ENCODE results near the gene DCUN1D2. TPM values are rescaled to one million over a fixed set of nuclear protein-coding genes. Genes with fewer than 3 reads are reported as not detected.

DCUN1D2 gene
- total RNA-seq, 2 experiments from 2014 or later: 9.2 to 16.5 TPM

DNA sequence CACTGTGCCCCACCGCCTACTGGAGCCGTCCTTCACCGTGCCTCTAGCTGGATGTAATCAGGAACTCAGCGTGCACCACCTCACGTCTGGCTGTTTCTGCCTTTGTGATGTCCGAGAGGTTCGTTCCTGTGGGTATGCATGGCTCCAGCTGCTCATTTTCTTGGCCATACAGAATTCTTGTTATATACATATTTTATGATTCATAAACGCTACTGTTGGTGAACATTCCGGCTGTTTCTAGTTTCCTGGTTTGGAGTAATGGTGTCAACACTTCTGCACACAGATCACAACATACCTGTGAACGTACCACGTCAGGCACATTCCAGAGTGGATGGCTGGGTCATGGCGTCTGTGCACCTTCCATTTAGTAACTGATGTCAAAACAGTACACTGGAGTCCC lies 14.6 kb downstream of the DCUN1D2 start:
- H3K4me2 ChIP-seq (ENCODE audit: low read length): no peak overlapping the region
- intact Hi-C loops (cut with micrococcal nuclease; ENCODE audit: unreplicated experiment): no loop called here
- BruUV-seq (replicated peaks): no TSS peak
- no peaks in the 10 kb centered on the region for H3K79me2 ChIP-seq (ENCODE audit: insufficient read depth, low read depth, low read length)
- no peaks in the 10 kb centered on the region for H3K4me1 ChIP-seq (ENCODE audit: insufficient read depth, low read length, poor library complexity, severe bottlenecking)
- no peak overlapping the region for H3K27ac ChIP-seq (ENCODE audit: low read depth, low read length, poor library complexity, severe bottlenecking)
- peaks cover 38% of the 10 kb centered on the region for H3K36me3 ChIP-seq (ENCODE audit: insufficient read depth, low read length)
- H3K4me3 ChIP-seq (ENCODE audit: low read depth, low read length, poor library complexity, severe bottlenecking): no peak overlapping the region
- ChIA-PET POLR2A (no interaction called here), CTCF (ENCODE audit: unreplicated experiment) (no interaction called here)
- DNase-seq (ENCODE audit: low spot score): no peak
- TF ChIP-seq, protein P1, sequence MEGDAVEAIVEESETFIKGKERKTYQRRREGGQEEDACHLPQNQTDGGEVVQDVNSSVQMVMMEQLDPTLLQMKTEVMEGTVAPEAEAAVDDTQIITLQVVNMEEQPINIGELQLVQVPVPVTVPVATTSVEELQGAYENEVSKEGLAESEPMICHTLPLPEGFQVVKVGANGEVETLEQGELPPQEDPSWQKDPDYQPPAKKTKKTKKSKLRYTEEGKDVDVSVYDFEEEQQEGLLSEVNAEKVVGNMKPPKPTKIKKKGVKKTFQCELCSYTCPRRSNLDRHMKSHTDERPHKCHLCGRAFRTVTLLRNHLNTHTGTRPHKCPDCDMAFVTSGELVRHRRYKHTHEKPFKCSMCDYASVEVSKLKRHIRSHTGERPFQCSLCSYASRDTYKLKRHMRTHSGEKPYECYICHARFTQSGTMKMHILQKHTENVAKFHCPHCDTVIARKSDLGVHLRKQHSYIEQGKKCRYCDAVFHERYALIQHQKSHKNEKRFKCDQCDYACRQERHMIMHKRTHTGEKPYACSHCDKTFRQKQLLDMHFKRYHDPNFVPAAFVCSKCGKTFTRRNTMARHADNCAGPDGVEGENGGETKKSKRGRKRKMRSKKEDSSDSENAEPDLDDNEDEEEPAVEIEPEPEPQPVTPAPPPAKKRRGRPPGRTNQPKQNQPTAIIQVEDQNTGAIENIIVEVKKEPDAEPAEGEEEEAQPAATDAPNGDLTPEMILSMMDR (conservative IDR thresholded peaks at IDR 0.05; ENCODE audit: low read length): no peak
- no peak for TF ChIP-seq EZH2phosphoT487 (IDR thresholded peaks at IDR 0.05; ENCODE audit: borderline replicate concordance, low read depth, low read length)
- no peaks in the 10 kb centered on the region for H3K9me2 ChIP-seq (ENCODE audit: insufficient read depth, low read length)
- H4K20me1 ChIP-seq (ENCODE audit: insufficient read depth, low read length): no peaks in the 10 kb centered on the region
- no peak overlapping the region for H2AFZ ChIP-seq (ENCODE audit: low read length)
- H3K9me3 ChIP-seq (ENCODE audit: low read length): no peaks in the 10 kb centered on the region

DNA sequence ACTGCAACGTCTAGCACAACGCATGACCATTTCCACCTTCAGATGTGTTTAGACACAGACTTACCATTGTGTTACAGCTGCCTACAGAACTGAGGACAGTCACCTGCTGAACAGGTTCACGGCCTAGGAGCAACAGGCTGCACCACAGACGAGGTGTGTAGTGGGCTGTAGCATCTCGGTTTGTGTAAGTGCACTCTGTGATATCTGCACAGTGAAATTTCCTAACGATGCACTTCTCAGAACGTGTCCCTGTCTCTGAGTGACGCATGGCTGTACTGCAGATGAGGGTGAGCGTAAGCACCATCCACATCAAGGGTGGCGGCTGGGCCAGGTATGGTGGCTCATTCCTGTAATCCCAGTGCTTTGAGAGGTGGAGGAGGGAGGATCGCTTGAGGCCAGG lies 15.2 kb downstream of the DCUN1D2 start:
- Histone ChIP-seq H3K4me1 (ENCODE audit: insufficient read depth, low read length, poor library complexity, severe bottlenecking) (no peaks in the 10 kb centered on the region), H3K9me3 (ENCODE audit: low read length) (no peaks in the 10 kb centered on the region), H3K36me3 (ENCODE audit: insufficient read depth, low read length) (peaks cover 33% of the 10 kb centered on the region), H3K9me2 (ENCODE audit: insufficient read depth, low read length) (no peaks in the 10 kb centered on the region), H4K20me1 (ENCODE audit: insufficient read depth, low read length) (no peaks in the 10 kb centered on the region), H3K4me3 (ENCODE audit: low read depth, low read length, poor library complexity, severe bottlenecking) (no peak overlapping the region), H3K79me2 (ENCODE audit: insufficient read depth, low read depth, low read length) (no peaks in the 10 kb centered on the region), H3K27ac (ENCODE audit: low read depth, low read length, poor library complexity, severe bottlenecking) (no peak overlapping the region), H2AFZ (ENCODE audit: low read length) (no peak overlapping the region), H3K4me2 (ENCODE audit: low read length) (no peak overlapping the region)
- intact Hi-C loops (cut with micrococcal nuclease; ENCODE audit: unreplicated experiment): no loop called here
- BruUV-seq (replicated peaks): no TSS peak
- TF ChIP-seq EZH2phosphoT487 (IDR thresholded peaks at IDR 0.05; ENCODE audit: borderline replicate concordance, low read depth, low read length): no peak
- TF ChIP-seq, protein P1 (conservative IDR thresholded peaks at IDR 0.05; ENCODE audit: low read length): no peak
- DNase-seq (ENCODE audit: low spot score): no peak
- CTCF ChIA-PET (ENCODE audit: unreplicated experiment): no interaction called here
- POLR2A ChIA-PET: no interaction called here

DNA sequence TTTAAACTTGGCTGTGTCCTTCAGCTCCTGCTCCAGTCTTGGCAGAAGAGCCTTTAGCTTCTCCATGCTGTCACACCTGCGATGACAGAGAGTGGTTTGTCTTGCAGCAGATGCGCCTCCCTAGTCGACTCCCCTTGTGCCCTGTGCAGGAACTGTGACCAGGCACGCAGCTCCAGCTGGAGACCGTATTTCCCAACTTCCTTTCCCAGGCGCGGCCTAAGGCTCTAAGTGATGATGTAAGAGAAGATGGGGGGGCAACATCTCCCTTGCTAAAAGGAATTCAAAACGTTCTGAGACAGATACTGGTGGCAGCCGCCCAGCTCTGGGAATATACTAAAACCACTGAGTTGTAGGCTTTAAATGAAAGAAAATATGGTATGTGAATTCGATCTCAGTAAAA lies 16.3 kb downstream of the DCUN1D2 start:
- Histone ChIP-seq H4K20me1 (ENCODE audit: insufficient read depth, low read length) (no peaks in the 10 kb centered on the region), H3K9me3 (ENCODE audit: low read length) (no peaks in the 10 kb centered on the region), H2AFZ (ENCODE audit: low read length) (no peak overlapping the region), H3K4me1 (ENCODE audit: insufficient read depth, low read length, poor library complexity, severe bottlenecking) (no peaks in the 10 kb centered on the region), H3K4me2 (ENCODE audit: low read length) (no peak overlapping the region), H3K36me3 (ENCODE audit: insufficient read depth, low read length) (peaks cover 30% of the 10 kb centered on the region), H3K27ac (ENCODE audit: low read depth, low read length, poor library complexity, severe bottlenecking) (no peak overlapping the region), H3K4me3 (ENCODE audit: low read depth, low read length, poor library complexity, severe bottlenecking) (no peak overlapping the region), H3K9me2 (ENCODE audit: insufficient read depth, low read length) (no peaks in the 10 kb centered on the region), H3K79me2 (ENCODE audit: insufficient read depth, low read depth, low read length) (no peaks in the 10 kb centered on the region)
- intact Hi-C loops (cut with micrococcal nuclease; ENCODE audit: unreplicated experiment): no loop called here
- ChIA-PET CTCF (ENCODE audit: unreplicated experiment) (no interaction called here), POLR2A (no interaction called here)
- no peak for TF ChIP-seq EZH2phosphoT487 (IDR thresholded peaks at IDR 0.05; ENCODE audit: borderline replicate concordance, low read depth, low read length)
- TF ChIP-seq, protein P1 (conservative IDR thresholded peaks at IDR 0.05; ENCODE audit: low read length): no peak
- no peak for DNase-seq (ENCODE audit: low spot score)
- no TSS peak for BruUV-seq (replicated peaks)
